GM23248 (cell line): ENCODE results near the gene CLDN8. TPM values are rescaled to one million over a fixed set of nuclear protein-coding genes. Genes with fewer than 3 reads are reported as not detected.

Experiments
- DNase-seq: peaks from one replicate; pipeline ENCODE4 v3.0.0-alpha.2; 2015
- H2AFZ ChIP-seq: fragments of 200-600 bp; sonication (generic); 2 replicates; pipeline ENCODE4 v1.6.1; 2016; ENCODE audit warnings: antibody characterized with exemption
- H3F3A ChIP-seq: fragments of 200-600 bp; sonication (generic); 2 replicates; pipeline ENCODE4 v1.6.1; 2016; ENCODE audit warnings: mild to moderate bottlenecking, antibody characterized with exemption, mixed run types; ENCODE audit not compliant: insufficient read depth
- H3K27ac ChIP-seq: fragments of 200-600 bp; sonication (generic); 2 replicates; pipeline ENCODE4 v1.5.1; 2016; ENCODE audit warnings: mild to moderate bottlenecking
- H3K27me3 ChIP-seq: fragments of 200-600 bp; sonication (generic); replicated peaks from 2 replicates; pipeline ENCODE4 v1.6.1; 2016; ENCODE audit warnings: mild to moderate bottlenecking; ENCODE audit not compliant: insufficient read depth
- H3K36me3 ChIP-seq: fragments of 200-600 bp; sonication (generic); 2 replicates; pipeline ENCODE4 v1.6.1; 2016; ENCODE audit warnings: low read depth, mild to moderate bottlenecking
- H3K4me1 ChIP-seq: fragments of 200-600 bp; sonication (generic); 2 replicates; pipeline ENCODE4 v1.6.1; 2016; ENCODE audit warnings: mild to moderate bottlenecking; ENCODE audit not compliant: insufficient read depth
- H3K4me2 ChIP-seq: fragments of 200-600 bp; sonication (generic); one replicate; pipeline ENCODE4 v1.6.1; 2016; ENCODE audit warnings: mild to moderate bottlenecking; ENCODE audit not compliant: unreplicated experiment
- H3K4me3 ChIP-seq: fragments of 200-600 bp; sonication (generic); 2 replicates; pipeline ENCODE4 v1.5.1; 2016; ENCODE audit warnings: mild to moderate bottlenecking
- H3K79me2 ChIP-seq: fragments of 200-600 bp; sonication (generic); 2 replicates; pipeline ENCODE4 v1.6.1; 2016; ENCODE audit warnings: mild to moderate bottlenecking; ENCODE audit not compliant: insufficient read depth
- H3K9ac ChIP-seq: fragments of 200-600 bp; sonication (generic); 2 replicates; pipeline ENCODE4 v1.6.1; 2016; ENCODE audit warnings: mild to moderate bottlenecking
- H3K9me2 ChIP-seq: fragments of 200-600 bp; sonication (generic); 2 replicates; pipeline ENCODE4 v1.6.1; 2016; ENCODE audit warnings: mixed run types, mild to moderate bottlenecking, moderate library complexity; ENCODE audit not compliant: insufficient read depth
- H3K9me3 ChIP-seq: fragments of 200-600 bp; sonication (generic); one replicate; pipeline ENCODE4 v1.6.1; 2017; ENCODE audit warnings: low read depth
- H4K20me1 ChIP-seq: fragments of 200-600 bp; sonication (generic); 2 replicates; pipeline ENCODE4 v1.6.0; 2016; ENCODE audit not compliant: insufficient read depth
- EZH2 ChIP-seq: fragments of 200-600 bp; sonication (generic); IDR thresholded peaks from 2 replicates; pipeline ENCODE4 v1.6.1; 2018; ENCODE audit warnings: antibody characterized with exemption, mild to moderate bottlenecking; ENCODE audit not compliant: insufficient read depth, poor library complexity, severe bottlenecking
- EZH2phosphoT487 ChIP-seq: fragments of 200-600 bp; sonication (generic); IDR thresholded peaks from 2 replicates; pipeline ENCODE4 v1.6.1; 2018; ENCODE audit warnings: antibody characterized with exemption, moderate library complexity, mild to moderate bottlenecking, low read depth; ENCODE audit not compliant: insufficient read depth
- WGBS, 2 experiments: methylation state at CpG; one replicate each; pipeline ENCODE4 v1.1.6; 2015 to 2017; ENCODE audit warnings: low lambda C conversion rate in 2 of 2, low coverage in 1 of 2; ENCODE audit errors: missing lambda C conversion rate in 2 of 2; 5-methylcytosine and 5-hydroxymethylcytosine counted together
- in situ Hi-C: fragments of 300-500 bp; cut with MboI; formaldehyde crosslinking; loops from 2 replicates; pipeline ENCODE4 v1.15.0; 2020
- polyA plus RNA-seq: library from polyadenylated mRNA; unstranded; fragments of >200 nt; fragmentation: Nextera tagmentation; extraction: Ambion mirVana; gene quantifications from 2 replicates; pipeline ENCODE4 v1.2.1, GENCODE V29; 2016
- total RNA-seq: library from RNA; depleted of rRNA; stranded (reverse); fragments of >200 nt; shearing (Covaris generic); gene quantifications from 2 replicates; pipeline ENCODE4 v1.2.3, GENCODE V29; 2014

Gene CLDN8
- total and polyA plus RNA-seq, 2 experiments from 2014 or later: not detected

DNA sequence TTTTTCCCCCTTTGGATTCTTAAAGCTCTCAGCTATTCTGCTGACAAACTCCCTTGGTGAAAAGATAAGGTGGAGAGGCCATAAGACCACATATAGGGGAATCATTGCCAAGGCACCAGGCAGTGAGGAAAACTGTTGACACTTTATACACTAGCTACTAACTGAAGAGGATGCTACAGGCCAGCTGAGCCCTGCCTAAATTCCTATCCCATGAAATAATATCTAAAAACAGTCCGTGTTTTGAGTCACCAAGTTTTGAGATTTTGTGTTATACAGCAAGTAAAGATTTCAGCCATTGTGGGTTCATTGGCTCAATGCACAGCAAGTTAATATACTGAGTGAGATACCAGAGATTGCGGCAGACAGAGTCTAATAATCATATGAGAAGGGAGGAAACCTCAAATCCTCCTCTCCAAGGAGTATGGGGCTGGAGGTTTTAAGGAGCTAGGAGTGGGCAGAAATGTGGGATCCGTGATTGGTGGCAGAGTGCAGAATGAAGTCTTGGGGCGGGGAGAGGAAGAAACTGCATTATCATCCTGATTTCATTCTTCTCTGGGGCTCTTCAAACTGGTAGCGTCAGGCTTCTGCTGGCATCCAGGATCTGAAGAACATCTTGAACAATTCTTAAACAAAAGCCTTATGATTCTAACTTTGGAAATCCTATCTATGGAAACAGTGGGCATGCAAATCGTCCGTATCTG is 9.2 kb downstream of the CLDN8 start:
- Histone ChIP-seq H3K36me3 (no peaks in the 10 kb centered on the region), H3K79me2 (no peaks in the 10 kb centered on the region), H3K9me3 (no peaks in the 10 kb centered on the region), H3K27ac (peak overlapping the region; percentile 72), H3K4me1 (0 out of 2 replicates have a peak, but pooled peaks cover 10% of the 10 kb centered on the region), H3K9ac (peak overlapping the region; percentile 45), H4K20me1 (no peaks in the 10 kb centered on the region), H3K4me2 (peak overlapping the region; percentile 18), H2AFZ (peak overlapping the region; percentile 81), H3K27me3 (no peaks in the 10 kb centered on the region), H3K4me3 (0 out of 2 replicates have a peak overlapping the region, but pooled peaks have one; percentile 7), H3K9me2 (no peaks in the 10 kb centered on the region), H3F3A (no peaks in the 10 kb centered on the region)
- in situ Hi-C loops: no loop called here
- no peak for TF ChIP-seq EZH2
- DNase-seq: peak; percentile 63
- WGBS, 2 experiments: 15 to 22% methylated on average over 7 of the region's 7 CpGs

DNA sequence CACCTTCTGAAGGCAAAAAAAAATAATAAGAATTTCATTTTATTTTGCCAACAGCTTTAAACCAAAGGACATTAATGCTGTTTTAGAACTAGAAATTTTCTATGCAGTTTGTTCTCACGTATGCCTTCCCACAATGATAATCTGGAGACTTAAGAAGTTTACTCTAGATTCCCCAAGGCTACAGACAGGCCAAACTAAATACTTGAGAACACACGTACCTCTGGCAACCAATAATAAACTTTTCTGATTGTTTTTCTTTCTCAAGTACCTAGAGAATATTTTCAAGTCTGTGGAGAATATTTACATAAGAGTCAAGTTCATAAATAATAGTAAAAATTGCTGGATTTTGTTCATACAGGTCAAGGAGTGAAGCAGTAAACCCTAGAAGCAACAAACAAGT is 15.9 kb downstream of the CLDN8 start:
- Histone ChIP-seq H3K4me2 (no peak overlapping the region), H4K20me1 (no peaks in the 10 kb centered on the region), H3K9me2 (no peaks in the 10 kb centered on the region), H3K4me3 (no peak overlapping the region), H3K79me2 (no peaks in the 10 kb centered on the region), H3F3A (no peaks in the 10 kb centered on the region), H3K4me1 (no peaks in the 10 kb centered on the region), H3K36me3 (no peaks in the 10 kb centered on the region), H3K9ac (no peak overlapping the region), H3K27ac (no peak overlapping the region), H2AFZ (no peak overlapping the region), H3K27me3 (peaks cover 4% of the 10 kb centered on the region; the same call in 1 of the 2 replicates), H3K9me3 (no peaks in the 10 kb centered on the region)
- TF ChIP-seq EZH2 (no peak), EZH2phosphoT487 (no peak)
- DNase-seq: no peak
- 60 to 68% methylated on average over 2 of the region's 2 CpGs for WGBS, 2 experiments
- in situ Hi-C loops: no loop called here

DNA sequence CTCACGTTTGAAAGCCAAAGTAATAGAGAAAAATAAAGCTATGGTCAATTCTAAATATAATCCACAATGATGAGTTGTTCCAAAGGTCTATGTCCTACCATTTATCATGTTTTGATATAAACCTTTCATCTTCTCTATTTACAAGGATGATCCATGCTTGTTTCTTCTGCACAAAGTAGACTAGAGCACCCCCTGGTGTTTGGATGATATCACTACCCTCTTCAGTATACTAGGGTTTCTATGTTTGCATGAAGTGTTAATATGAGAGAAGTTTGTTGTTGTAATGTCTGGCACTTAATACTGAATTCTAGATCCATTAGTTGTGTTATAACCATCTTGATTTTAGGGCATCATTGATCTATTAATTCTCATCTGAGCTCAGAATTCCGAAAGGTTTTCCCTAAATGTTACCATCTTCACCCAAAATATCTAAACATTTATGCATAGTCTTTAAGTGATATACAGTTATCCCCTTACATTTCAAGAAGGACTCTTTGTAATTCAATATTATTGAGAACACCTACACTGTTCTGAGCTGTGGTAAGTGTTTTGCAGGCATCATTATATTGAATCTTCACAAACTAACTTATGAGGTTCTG is 21.1 kb downstream of the CLDN8 start:
- in situ Hi-C loops: no loop called here
- H3K36me3 ChIP-seq: no peaks in the 10 kb centered on the region
- H3K27me3 ChIP-seq: peaks cover 4% of the 10 kb centered on the region; the same call in 1 of the 2 replicates
- H3K27ac ChIP-seq: no peak overlapping the region
- no peaks in the 10 kb centered on the region for H3K9me2 ChIP-seq
- H3K4me1 ChIP-seq: no peaks in the 10 kb centered on the region
- H4K20me1 ChIP-seq: no peaks in the 10 kb centered on the region
- H2AFZ ChIP-seq: no peak overlapping the region
- no peaks in the 10 kb centered on the region for H3F3A ChIP-seq
- H3K9me3 ChIP-seq: no peaks in the 10 kb centered on the region
- DNase-seq: peak; percentile 50
- TF ChIP-seq EZH2: no peak
- TF ChIP-seq EZH2phosphoT487: no peak
- WGBS, 2 experiments: 27 to 30% methylated on average over 2 of the region's 2 CpGs
- H3K9ac ChIP-seq: no peak overlapping the region
- H3K4me2 ChIP-seq: no peak overlapping the region
- H3K79me2 ChIP-seq: no peaks in the 10 kb centered on the region
- H3K4me3 ChIP-seq: no peak overlapping the region

DNA sequence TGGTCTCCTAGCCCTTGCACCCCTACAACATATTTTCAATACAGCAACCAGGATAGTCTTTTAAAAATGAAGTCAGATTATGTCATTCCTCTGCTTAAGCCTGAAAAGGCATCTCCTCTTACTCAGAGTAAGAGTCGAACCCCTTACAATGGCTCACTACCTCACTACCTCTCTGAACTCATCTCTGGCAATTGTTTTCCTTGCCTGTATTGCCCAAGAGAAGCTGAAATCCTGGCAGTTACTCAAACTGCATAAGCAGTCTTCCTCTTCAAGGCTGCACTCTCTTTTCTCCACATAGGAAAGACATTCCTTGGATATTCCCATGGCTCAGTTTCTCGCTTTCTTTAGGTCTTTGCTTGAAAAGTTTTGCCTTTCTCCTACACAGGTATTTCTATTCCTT is 22.7 kb downstream of the CLDN8 start:
- Histone ChIP-seq H3K9me3 (no peaks in the 10 kb centered on the region), H3K4me2 (no peak overlapping the region), H3K79me2 (no peaks in the 10 kb centered on the region), H3K9ac (no peak overlapping the region), H3K27ac (no peak overlapping the region), H3K4me1 (no peaks in the 10 kb centered on the region), H3K27me3 (peaks cover 4% of the 10 kb centered on the region; the same call in 1 of the 2 replicates), H3K9me2 (no peaks in the 10 kb centered on the region), H2AFZ (no peak overlapping the region), H3K36me3 (no peaks in the 10 kb centered on the region), H4K20me1 (no peaks in the 10 kb centered on the region), H3K4me3 (no peak overlapping the region), H3F3A (no peaks in the 10 kb centered on the region)
- TF ChIP-seq EZH2 (no peak), EZH2phosphoT487 (no peak)
- in situ Hi-C loops: no loop called here
- DNase-seq: no peak
- WGBS, 2 experiments: 68 to 71% methylated on average over 2 of the region's 2 CpGs
